CD4-positive, alpha-beta T cell (primary cell): Measurements from ENCODE around the gene RPL22. TPM values are rescaled to one million over a fixed set of nuclear protein-coding genes. Genes with fewer than 3 reads are reported as not detected.

Experiments used
- ATAC-seq: fragments of 200-7000 bp; cut with Tn5 transposase; one replicate; pipeline ENCODE4 v1.10.0; 2022; ENCODE audit warnings: mild to moderate bottlenecking; ENCODE audit not compliant: poor library complexity
- CTCF ChIA-PET: fragments of 350-600 bp; sonication (Branson Sonifier 250); formaldehyde crosslinking; loops from one replicate; lab custom pipeline; 2021; ENCODE audit warnings: antibody characterized with exemption, inconsistent platforms; lab: Charles Lee
- POLR2A ChIA-PET: fragments of 350-600 bp; sonication (Branson Sonifier 250); formaldehyde crosslinking; loops from one replicate; lab custom pipeline; 2021; ENCODE audit warnings: antibody characterized with exemption, inconsistent platforms; lab: Charles Lee
- DNase-seq, 14 experiments: peaks; one replicate each; pipeline ENCODE4 v3.0.0-alpha.2; 2013 to 2020; ENCODE audit warnings: mixed read lengths in 2 of 14
- H3K27ac ChIP-seq, 2 donors: one replicate each; pipeline versions ENCODE4 v1.5.1 to v1.7.0; 2013; ENCODE audit warnings: low read length in 2 of 2, low read depth in 1 of 2, mild to moderate bottlenecking in 1 of 2
- H3K27me3 ChIP-seq, 2 experiments: 1 replicate in 1 of 2; 2 replicates in 1 of 2; pipeline versions ENCODE4 v1.6.1 to v1.7.0; 2013; ENCODE audit warnings: low read length in 2 of 2, control low read depth in 1 of 2, mild to moderate bottlenecking in 1 of 2, moderate library complexity in 1 of 2; ENCODE audit not compliant: insufficient read depth in 2 of 2, control insufficient read depth in 1 of 2
- H3K36me3 ChIP-seq: one replicate; pipeline ENCODE4 v1.6.1; 2013; ENCODE audit warnings: low read length, control low read depth; ENCODE audit not compliant: insufficient read depth
- H3K4me1 ChIP-seq: one replicate; pipeline ENCODE4 v1.6.1; 2013; ENCODE audit warnings: low read length, control low read depth; ENCODE audit not compliant: insufficient read depth
- H3K4me3 ChIP-seq: one replicate; pipeline ENCODE4 v1.5.1; 2013; ENCODE audit warnings: mild to moderate bottlenecking, low read length, moderate library complexity
- H3K9me3 ChIP-seq, 2 experiments: 1 replicate in 1 of 2; 2 replicates in 1 of 2; pipeline versions ENCODE4 v1.6.1 to v1.7.0; 2013; ENCODE audit warnings: low read length in 2 of 2, mild to moderate bottlenecking in 2 of 2, control low read depth in 1 of 2, moderate library complexity in 1 of 2; ENCODE audit not compliant: control insufficient read depth in 1 of 2, insufficient read depth in 1 of 2
- H3K27ac Mint-ChIP-seq: one replicate; pipeline ENCODE4 v1.8.0; 2020; ENCODE audit warnings: mixed read lengths
- H3K27me3 Mint-ChIP-seq: one replicate; pipeline ENCODE4 v1.8.0; 2021; ENCODE audit warnings: mixed read lengths
- H3K36me3 Mint-ChIP-seq: one replicate; pipeline ENCODE4 v1.8.0; 2021; ENCODE audit warnings: low read depth, mixed read lengths
- H3K4me1 Mint-ChIP-seq: one replicate; pipeline ENCODE4 v1.8.0; 2021; ENCODE audit warnings: low read depth, mixed read lengths
- H3K4me3 Mint-ChIP-seq: one replicate; pipeline ENCODE4 v1.8.0; 2020; ENCODE audit warnings: mild to moderate bottlenecking, mixed read lengths
- H3K9me3 Mint-ChIP-seq: one replicate; pipeline ENCODE4 v1.8.0; 2020; ENCODE audit warnings: mixed read lengths
- intact Hi-C, 2 experiments: fragments of 100-400 bp; cut with DNase I in 1 of 2; cut with micrococcal nuclease in 1 of 2; formaldehyde crosslinking; loops; one replicate each; pipeline versions ENCODE4 v1.15.1 to v1.9.0; 2023 to 2025; cut with DNase I, micrococcal nuclease
- total RNA-seq, 174 experiments: library from RNA in 2 of 174; stranded (reverse) in 2 of 174; gene quantifications; one replicate each; pipeline ENCODE4 v1.2.3 and lab custom pipeline; 2021 to 2026
- TF ChIP-seq, protein P1 (sequence below): fragments of 200-600 bp; IDR thresholded peaks from one replicate; pipeline ENCODE4 v1.8.0; 2022; ENCODE audit warnings: antibody characterized with exemption, mild to moderate bottlenecking

RPL22 gene
- total RNA-seq, 2 experiments from 2014 or later, result 620 to 652 TPM

DNA sequence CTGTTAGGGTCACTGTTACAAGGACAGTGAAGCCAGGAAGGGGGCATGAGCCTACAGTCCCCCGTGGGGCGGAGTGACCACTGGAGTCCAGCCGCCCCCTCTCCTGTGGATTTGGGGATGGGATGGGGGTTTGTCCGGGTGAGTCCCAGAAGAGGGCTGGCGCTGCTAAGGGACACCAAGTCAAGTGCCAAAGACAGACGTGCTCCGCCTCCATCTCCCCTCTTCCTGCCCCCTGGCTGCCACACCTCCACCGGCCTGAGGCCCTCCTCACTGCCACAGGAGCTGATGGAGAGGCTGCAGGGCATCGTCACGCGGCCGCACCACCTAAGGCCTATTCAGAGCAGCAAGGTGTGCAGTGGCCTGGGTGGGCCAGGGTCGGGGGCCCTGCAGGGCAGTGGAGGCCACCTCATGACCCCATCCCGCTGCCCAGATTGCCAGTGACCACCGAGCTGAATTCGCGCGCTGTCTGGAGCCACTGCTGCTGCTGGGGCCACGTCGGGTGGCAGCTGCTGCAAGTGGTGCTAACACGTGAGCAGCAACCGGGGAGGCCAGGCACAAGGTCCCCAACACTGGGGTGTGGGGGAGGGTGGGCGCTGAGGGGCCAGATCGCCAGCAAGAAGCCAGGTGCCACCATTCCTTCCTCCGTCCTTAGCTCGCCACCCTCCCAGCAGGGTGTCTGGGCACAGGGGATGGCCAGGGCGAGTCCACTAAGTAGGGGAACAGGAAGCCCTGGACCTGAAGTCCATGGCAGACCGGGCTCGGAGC, 11.4 kb upstream of the RPL22 start:
- ATAC-seq (no peak), DNase-seq (no peak)
- Histone ChIP-seq H3K4me3 (no peak overlapping the region), H3K9me3 (no peaks in the 10 kb centered on the region), H3K36me3 (no peaks in the 10 kb centered on the region), H3K27me3 (peaks cover 13 to 27% of the 10 kb centered on the region in 2 experiments), H3K27ac (no peak overlapping the region), H3K4me1 (peaks cover 29% of the 10 kb centered on the region)
- no peak overlapping the region for H3K27ac Mint-ChIP-seq
- intact Hi-C loops, result no loop called here
- peaks cover 27% of the 10 kb centered on the region for H3K27me3 Mint-ChIP-seq
- TF ChIP-seq, protein P1, sequence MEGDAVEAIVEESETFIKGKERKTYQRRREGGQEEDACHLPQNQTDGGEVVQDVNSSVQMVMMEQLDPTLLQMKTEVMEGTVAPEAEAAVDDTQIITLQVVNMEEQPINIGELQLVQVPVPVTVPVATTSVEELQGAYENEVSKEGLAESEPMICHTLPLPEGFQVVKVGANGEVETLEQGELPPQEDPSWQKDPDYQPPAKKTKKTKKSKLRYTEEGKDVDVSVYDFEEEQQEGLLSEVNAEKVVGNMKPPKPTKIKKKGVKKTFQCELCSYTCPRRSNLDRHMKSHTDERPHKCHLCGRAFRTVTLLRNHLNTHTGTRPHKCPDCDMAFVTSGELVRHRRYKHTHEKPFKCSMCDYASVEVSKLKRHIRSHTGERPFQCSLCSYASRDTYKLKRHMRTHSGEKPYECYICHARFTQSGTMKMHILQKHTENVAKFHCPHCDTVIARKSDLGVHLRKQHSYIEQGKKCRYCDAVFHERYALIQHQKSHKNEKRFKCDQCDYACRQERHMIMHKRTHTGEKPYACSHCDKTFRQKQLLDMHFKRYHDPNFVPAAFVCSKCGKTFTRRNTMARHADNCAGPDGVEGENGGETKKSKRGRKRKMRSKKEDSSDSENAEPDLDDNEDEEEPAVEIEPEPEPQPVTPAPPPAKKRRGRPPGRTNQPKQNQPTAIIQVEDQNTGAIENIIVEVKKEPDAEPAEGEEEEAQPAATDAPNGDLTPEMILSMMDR, result no peak
- ChIA-PET CTCF (no interaction called here), POLR2A (interaction anchor here (1.1 kb wide), 1 partner anchor 11 kb away, joined by 3 read pairs; the partner anchor contains the start of gene RPL22)
- no peak overlapping the region for H3K4me3 Mint-ChIP-seq
- peaks cover 6% of the 10 kb centered on the region for H3K4me1 Mint-ChIP-seq
- no peaks in the 10 kb centered on the region for H3K9me3 Mint-ChIP-seq
- no peaks in the 10 kb centered on the region for H3K36me3 Mint-ChIP-seq

GRCh38 chr1:6209661-6210580, 10.5 kb upstream of the RPL22 start:
- ATAC-seq (peak; percentile 38), DNase-seq (peak in 3 of 14 experiments; percentile 27 to 49 (median 40))
- peaks cover 13 to 35% of the 10 kb centered on the region in 2 experiments for H3K27me3 ChIP-seq
- peak overlapping the region; percentile 16 for H3K4me3 ChIP-seq
- peaks cover 9% of the 10 kb centered on the region for H3K4me1 Mint-ChIP-seq
- no peak overlapping the region for H3K27ac ChIP-seq
- no peaks in the 10 kb centered on the region for H3K36me3 ChIP-seq
- H3K9me3 ChIP-seq, result no peaks in the 10 kb centered on the region
- ChIA-PET CTCF (no interaction called here), POLR2A (interaction anchor here (1.1 kb wide), 1 partner anchor 10 kb away, joined by 3 read pairs; the partner anchor contains the start of gene RPL22)
- H3K9me3 Mint-ChIP-seq, result no peaks in the 10 kb centered on the region
- intact Hi-C loops, result loop anchor here in 1 of 2 experiments (10.0 kb wide), 2 partner anchors 185 to 495 kb away; partner anchors contain the start of gene DNAJC11
- H3K4me1 ChIP-seq, result peaks cover 38% of the 10 kb centered on the region
- TF ChIP-seq, protein P1, result no peak
- no peaks in the 10 kb centered on the region for H3K36me3 Mint-ChIP-seq
- H3K4me3 Mint-ChIP-seq, result peak overlapping the region; percentile 67
- peaks cover 27% of the 10 kb centered on the region for H3K27me3 Mint-ChIP-seq
- no peak overlapping the region for H3K27ac Mint-ChIP-seq
